Loucy (cell line): Measurements from ENCODE around the gene COMMD8.

Experiments used
- EZH2phosphoT487 ChIP-seq: fragments of 200-600 bp; IDR thresholded peaks from 2 replicates; pipeline ENCODE4 v1.6.1; 2018; ENCODE audit warnings: antibody characterized with exemption, mild to moderate bottlenecking, moderate library complexity, borderline replicate concordance
- TF ChIP-seq, protein P1 (sequence below): fragments of 200-600 bp; sonication (generic); conservative IDR thresholded peaks from 2 replicates; pipeline ENCODE4 v1.5.1; 2014; ENCODE audit warnings: mild to moderate bottlenecking, antibody characterized with exemption, low read length

DNA sequence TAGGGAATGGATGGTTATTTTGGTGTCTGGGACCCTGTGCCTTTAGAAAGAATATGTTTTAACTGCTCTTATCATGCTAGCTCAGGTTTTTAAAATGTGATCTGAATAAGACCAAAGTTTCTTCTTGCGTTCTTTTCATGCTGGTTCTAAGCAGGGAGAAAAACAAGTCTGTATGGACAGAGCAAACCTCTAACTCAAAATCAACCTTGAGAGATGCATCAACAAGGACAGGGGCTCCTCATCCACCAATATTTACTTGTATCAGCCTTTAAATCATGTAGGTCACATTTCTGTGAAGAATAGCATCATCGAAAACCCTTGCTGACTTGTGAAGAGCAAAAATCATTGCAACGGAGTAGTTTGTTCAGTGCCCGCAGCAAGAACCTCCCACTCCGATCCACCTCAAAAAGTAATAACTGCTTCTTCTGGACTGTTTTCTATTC lies 22.8 kb upstream of the COMMD8 start:
- TF ChIP-seq, protein P1, sequence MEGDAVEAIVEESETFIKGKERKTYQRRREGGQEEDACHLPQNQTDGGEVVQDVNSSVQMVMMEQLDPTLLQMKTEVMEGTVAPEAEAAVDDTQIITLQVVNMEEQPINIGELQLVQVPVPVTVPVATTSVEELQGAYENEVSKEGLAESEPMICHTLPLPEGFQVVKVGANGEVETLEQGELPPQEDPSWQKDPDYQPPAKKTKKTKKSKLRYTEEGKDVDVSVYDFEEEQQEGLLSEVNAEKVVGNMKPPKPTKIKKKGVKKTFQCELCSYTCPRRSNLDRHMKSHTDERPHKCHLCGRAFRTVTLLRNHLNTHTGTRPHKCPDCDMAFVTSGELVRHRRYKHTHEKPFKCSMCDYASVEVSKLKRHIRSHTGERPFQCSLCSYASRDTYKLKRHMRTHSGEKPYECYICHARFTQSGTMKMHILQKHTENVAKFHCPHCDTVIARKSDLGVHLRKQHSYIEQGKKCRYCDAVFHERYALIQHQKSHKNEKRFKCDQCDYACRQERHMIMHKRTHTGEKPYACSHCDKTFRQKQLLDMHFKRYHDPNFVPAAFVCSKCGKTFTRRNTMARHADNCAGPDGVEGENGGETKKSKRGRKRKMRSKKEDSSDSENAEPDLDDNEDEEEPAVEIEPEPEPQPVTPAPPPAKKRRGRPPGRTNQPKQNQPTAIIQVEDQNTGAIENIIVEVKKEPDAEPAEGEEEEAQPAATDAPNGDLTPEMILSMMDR: no peak
- no peak for TF ChIP-seq EZH2phosphoT487
